Renal cortex interstitium (tissue), 11 donors: Measurements from ENCODE around the gene DTWD1. TPM values are rescaled to one million over a fixed set of nuclear protein-coding genes. Genes with fewer than 3 reads are reported as not detected.
"Not testable (repeated sequence)": the region's sequence is repeated elsewhere in the genome, so short reads cannot be mapped to it uniquely, and the experiment has no call there.

ENCODE experiments used
- DNase-seq, 11 donors: peaks; one replicate each; pipeline ENCODE4 v3.0.0-alpha.2; 2013; ENCODE audit warnings: low read depth in 9 of 11, low spot score in 4 of 11; ENCODE audit errors: extremely low read depth in 1 of 11
- polyA plus RNA-seq, 3 donors: library from polyadenylated mRNA; unstranded; fragments of 120-200 nt; gene quantifications; one replicate each; pipeline ENCODE4 v1.2.1, GENCODE V29; 2013; ENCODE audit not compliant: insufficient read length in 3 of 3

DTWD1 gene
- polyA plus RNA-seq, 3 donors = 36.6 to 43.7 (median 41.3) TPM

- DNase-seq = no peak
Observed at GRCh38 chr15:49692514-49693090, 71.8 kb downstream of the DTWD1 start.

DNA sequence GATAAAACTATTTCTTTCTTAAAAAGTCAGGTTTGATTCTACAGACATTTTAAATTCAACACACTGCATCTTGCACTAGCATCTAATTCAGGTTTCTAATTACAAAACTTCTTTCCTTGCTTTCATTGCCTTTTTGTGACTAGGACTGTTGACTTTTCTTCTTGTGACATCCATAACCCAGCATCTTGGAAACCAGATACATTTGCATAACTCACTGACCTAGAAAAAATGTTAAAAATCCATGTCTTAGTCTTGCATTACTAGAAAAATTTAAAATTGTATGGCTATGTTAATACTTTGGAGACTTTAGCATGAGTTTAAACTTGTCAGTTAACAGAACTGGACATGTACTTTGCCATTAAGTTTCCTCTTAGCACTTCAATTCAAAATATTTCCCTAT, 72.7 kb downstream of the DTWD1 start:
- no peak for DNase-seq

DNA sequence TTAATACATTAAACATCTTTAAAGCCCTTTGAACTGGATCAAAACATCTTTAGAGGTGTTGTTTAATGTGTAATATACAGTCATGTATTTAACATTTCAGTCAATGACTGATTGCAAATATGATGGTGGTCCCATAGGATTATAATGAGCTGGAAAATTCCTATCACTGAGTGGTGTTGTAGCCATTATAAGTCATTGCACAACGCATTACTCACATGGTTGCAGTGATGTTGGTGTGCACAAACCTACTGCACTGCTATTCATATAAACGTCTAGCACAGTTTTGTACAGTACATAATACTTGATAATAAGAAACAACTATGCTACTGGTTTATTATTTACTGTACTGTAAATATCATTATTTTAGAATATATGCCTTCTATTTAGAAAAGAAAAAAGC, 75.6 kb downstream of the DTWD1 start:
- DNase-seq = no peak

- DNase-seq = no peak
Observed at GRCh38 chr15:49697121-49697520, 76.3 kb downstream of the DTWD1 start.

DNA sequence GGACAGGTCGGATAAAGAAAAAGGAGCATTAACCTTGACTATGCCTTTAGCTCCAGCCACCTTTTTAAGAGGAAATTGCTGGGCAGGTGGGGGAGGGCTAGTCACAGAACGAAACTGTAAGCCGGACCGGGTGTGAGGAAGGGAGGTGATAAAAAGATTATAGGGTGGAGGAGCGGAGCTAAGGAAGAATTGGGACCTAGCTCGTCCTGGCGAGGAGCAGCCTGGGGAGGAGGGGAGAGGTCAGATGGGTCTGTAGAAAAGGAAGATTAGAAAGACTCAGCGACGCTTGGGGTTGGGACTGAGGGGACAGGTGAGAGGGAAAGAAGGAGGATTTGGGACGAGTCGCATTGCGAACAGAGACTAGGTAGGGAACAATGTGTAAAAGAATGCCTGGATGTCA, 82.1 kb downstream of the DTWD1 start:
- DNase-seq = not testable (repeated sequence)

Other genes starting within 250 kb of the DTWD1 start
- 10 to 100 TPM; 18.1 to 25.8 (median 20.0) TPM for gene FGF7, start 197.8 kb upstream of the DTWD1 start, polyA plus RNA-seq
- 10 to 100 TPM; 14.8 to 18.5 (median 16.1) TPM for gene FAM227B, start 230 bp upstream of the DTWD1 start, polyA plus RNA-seq